Neuronal stem cell (in vitro differentiated cells): ENCODE results near the gene SURF1.

Experiments used
- DNase-seq: peaks from one replicate; pipeline ENCODE4 v3.0.0-alpha.2; 2013; ENCODE audit warnings: low spot score
- H2AFZ ChIP-seq: one replicate; pipeline ENCODE4 v1.6.1; 2013; ENCODE audit warnings: mild to moderate bottlenecking, low read length, inconsistent platforms
- H2AK5ac ChIP-seq: 2 replicates; pipeline ENCODE4 v1.6.1; 2013; ENCODE audit warnings: low read depth, mild to moderate bottlenecking, inconsistent platforms, low read length, moderate library complexity, mixed read lengths
- H2BK120ac ChIP-seq: 2 replicates; pipeline ENCODE4 v1.6.1; 2013; ENCODE audit warnings: low read depth, mild to moderate bottlenecking, inconsistent platforms, low read length, moderate library complexity, mixed read lengths
- H2BK12ac ChIP-seq: one replicate; pipeline ENCODE4 v1.6.1; 2013; ENCODE audit warnings: low read length, inconsistent platforms
- H2BK15ac ChIP-seq: 2 replicates; pipeline ENCODE4 v1.6.1; 2013; ENCODE audit warnings: mild to moderate bottlenecking, low read length, inconsistent platforms, mixed read lengths
- H2BK5ac ChIP-seq: one replicate; pipeline ENCODE4 v1.6.1; 2013; ENCODE audit warnings: inconsistent platforms, mild to moderate bottlenecking, low read length, moderate library complexity
- H3K14ac ChIP-seq: one replicate; pipeline ENCODE4 v1.6.1; 2013; ENCODE audit warnings: low read length, inconsistent platforms
- H3K18ac ChIP-seq: 2 replicates; pipeline ENCODE4 v1.6.1; 2013; ENCODE audit warnings: low read length, inconsistent platforms
- H3K23ac ChIP-seq: 2 replicates; pipeline ENCODE4 v1.6.1; 2013; ENCODE audit warnings: low read depth, mild to moderate bottlenecking, mixed read lengths, low read length, inconsistent platforms; ENCODE audit not compliant: poor library complexity
- H3K27ac ChIP-seq: replicated peaks from 3 replicates; pipeline ENCODE4 v1.5.1; 2013; ENCODE audit warnings: low read length, inconsistent platforms
- H3K27me3 ChIP-seq, 3 experiments: 2 replicates each; pipeline ENCODE4 v1.6.1; 2013; ENCODE audit warnings: low read length in 3 of 3, mild to moderate bottlenecking in 2 of 3, inconsistent platforms in 1 of 3, low read depth in 1 of 3, mixed read lengths in 1 of 3, moderate library complexity in 1 of 3; ENCODE audit not compliant: control insufficient read depth in 3 of 3, insufficient read depth in 3 of 3
- H3K36me3 ChIP-seq, 2 donors: replicated peaks in 1 of 2; 2 replicates each; pipeline ENCODE4 v1.6.1; 2013; ENCODE audit warnings: low read length in 2 of 2; ENCODE audit not compliant: control insufficient read depth in 2 of 2, insufficient read depth in 2 of 2
- H3K4ac ChIP-seq: 2 replicates; pipeline ENCODE4 v1.6.1; 2013; ENCODE audit warnings: inconsistent platforms, mild to moderate bottlenecking, low read length, moderate library complexity
- H3K4me1 ChIP-seq, 2 donors: 1 replicate in 1 of 2; 2 replicates in 1 of 2; pipeline ENCODE4 v1.6.1; 2013; ENCODE audit warnings: low read length in 2 of 2, low read depth in 1 of 2; ENCODE audit not compliant: control insufficient read depth in 2 of 2, insufficient read depth in 1 of 2
- H3K4me2 ChIP-seq: one replicate; pipeline ENCODE4 v1.6.1; 2013; ENCODE audit warnings: mild to moderate bottlenecking, low read length, inconsistent platforms; ENCODE audit not compliant: insufficient read depth, poor library complexity, severe bottlenecking
- H3K4me3 ChIP-seq, 2 donors: 2 replicates each; pipeline ENCODE4 v1.5.1; 2013; ENCODE audit warnings: low read length in 2 of 2, mild to moderate bottlenecking in 2 of 2, inconsistent platforms in 1 of 2, moderate library complexity in 1 of 2
- H3K79me1 ChIP-seq: one replicate; pipeline ENCODE4 v1.6.1; 2013; ENCODE audit warnings: low read depth, mild to moderate bottlenecking, inconsistent platforms, low read length, moderate library complexity
- H3K9ac ChIP-seq: one replicate; pipeline ENCODE4 v1.6.1; 2013; ENCODE audit warnings: mild to moderate bottlenecking, low read depth, low read length, inconsistent platforms; ENCODE audit not compliant: poor library complexity
- H3K9me3 ChIP-seq, 2 donors: replicated peaks in 1 of 2; 2 replicates each; pipeline versions ENCODE3 to v1.6.1; 2013; ENCODE audit warnings: low read length in 2 of 2, mild to moderate bottlenecking in 2 of 2, inconsistent platforms in 1 of 2, low read depth in 1 of 2, mixed read lengths in 1 of 2, moderate library complexity in 1 of 2; ENCODE audit not compliant: control insufficient read depth in 2 of 2, insufficient read depth in 1 of 2
- H4K8ac ChIP-seq: one replicate; pipeline ENCODE4 v1.6.1; 2013; ENCODE audit warnings: low read depth, mild to moderate bottlenecking, inconsistent platforms, low read length, moderate library complexity
- H4K91ac ChIP-seq: one replicate; pipeline ENCODE4 v1.6.1; 2013; ENCODE audit warnings: low read length, low read depth, mild to moderate bottlenecking, inconsistent platforms; ENCODE audit not compliant: poor library complexity
- WGBS, 2 donors: extraction: QIAGEN DNeasy Blood & Tissue Kit; methylation state at CpG; one replicate each; pipeline ENCODE4 v1.1.7; 2013; ENCODE audit warnings: missing lambda C conversion rate in 2 of 2, mixed read lengths in 1 of 2; ENCODE audit not compliant: insufficient read length in 2 of 2, insufficient replicate concordance in 1 of 2; ENCODE audit errors: extremely low coverage in 2 of 2; 5-methylcytosine and 5-hydroxymethylcytosine counted together

Gene SURF1

DNA sequence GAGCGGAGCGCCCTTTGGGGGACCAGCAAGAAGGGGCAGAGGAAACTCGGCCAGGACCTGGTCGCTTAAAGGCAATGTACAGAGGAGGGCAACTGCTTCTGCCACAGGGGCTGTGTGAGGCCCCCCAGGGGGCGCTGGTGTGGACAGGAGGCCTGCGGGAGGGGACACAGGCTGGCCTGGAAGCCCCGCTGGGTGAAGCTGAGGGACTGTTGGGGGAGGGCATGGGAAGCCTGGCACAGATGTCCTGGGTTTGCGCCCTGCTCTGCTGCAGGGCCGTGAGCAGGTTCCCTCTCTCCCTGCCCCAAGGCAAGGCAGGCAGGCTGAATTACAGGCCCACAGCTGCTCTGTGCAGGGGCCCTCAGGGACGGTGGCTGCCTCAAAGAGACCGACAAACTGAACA is 13.7 kb downstream of the SURF1 start:
- no peak overlapping the region for H2BK15ac ChIP-seq
- peaks cover 72 to 86% of the 10 kb centered on the region in 2 donors for H3K36me3 ChIP-seq
- peaks cover 4 to 6% of the 10 kb centered on the region in 2 donors for H3K4me1 ChIP-seq
- no peak overlapping the region for H3K9ac ChIP-seq
- no peak for DNase-seq
- no peaks in the 10 kb centered on the region for H3K9me3 ChIP-seq
- no peak overlapping the region for H3K4me2 ChIP-seq
- no peak overlapping the region for H3K4me3 ChIP-seq
- H2BK5ac ChIP-seq: no peak overlapping the region
- H2AFZ ChIP-seq: no peak overlapping the region
- no peak overlapping the region for H3K23ac ChIP-seq
- no peak overlapping the region for H3K4ac ChIP-seq
- H2BK12ac ChIP-seq: no peak overlapping the region
- no peak overlapping the region for H4K91ac ChIP-seq
- no peak overlapping the region for H4K8ac ChIP-seq
- no peak overlapping the region for H2AK5ac ChIP-seq
- H3K18ac ChIP-seq: no peak overlapping the region
- H3K27me3 ChIP-seq: no peaks in the 10 kb centered on the region
- no CpG with 5 or more reads among the region's 11 CpGs for WGBS, 2 donors
- no peak overlapping the region for H3K27ac ChIP-seq
- no peak overlapping the region for H2BK120ac ChIP-seq
- H3K14ac ChIP-seq: no peak overlapping the region
- H3K79me1 ChIP-seq: peaks cover 20% of the 10 kb centered on the region

DNA sequence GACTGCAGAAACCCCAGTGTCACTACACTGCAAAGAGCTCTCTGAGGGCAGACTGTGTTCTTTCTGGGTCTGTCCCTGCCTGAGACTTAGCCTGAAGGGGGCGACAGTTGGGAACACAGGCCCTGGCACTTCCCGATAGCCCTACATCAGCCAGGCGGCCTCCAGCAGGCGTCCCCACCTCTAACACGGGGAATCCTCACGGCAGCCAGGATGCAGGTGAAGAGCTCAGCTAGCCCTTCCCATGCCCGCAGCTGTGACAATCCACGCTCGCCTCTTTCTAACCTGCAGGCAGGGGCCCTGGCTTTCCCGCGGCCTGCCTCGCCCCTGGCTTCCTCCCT is 14.2 kb downstream of the SURF1 start:
- Histone ChIP-seq H3K36me3 (peaks cover 72 to 87% of the 10 kb centered on the region in 2 donors), H4K91ac (no peak overlapping the region)
- WGBS, 2 donors: no CpG with 5 or more reads among the region's 12 CpGs

GRCh38 chr9:133341369-133342068 is 14.8 kb downstream of the SURF1 start:
- Histone ChIP-seq H2BK15ac (no peak overlapping the region), H3K9ac (no peak overlapping the region), H3K23ac (no peak overlapping the region), H2BK120ac (no peak overlapping the region), H3K4ac (no peak overlapping the region), H2AK5ac (no peak overlapping the region), H3K4me3 (no peak overlapping the region), H3K18ac (no peak overlapping the region), H3K9me3 (no peaks in the 10 kb centered on the region), H3K27ac (no peak overlapping the region), H3K4me2 (no peak overlapping the region), H3K27me3 (no peaks in the 10 kb centered on the region), H3K4me1 (peaks cover 2 to 4% of the 10 kb centered on the region in 2 donors), H2AFZ (no peak overlapping the region), H3K36me3 (peaks cover 72 to 86% of the 10 kb centered on the region in 2 donors), H2BK5ac (no peak overlapping the region), H2BK12ac (no peak overlapping the region), H3K79me1 (peaks cover 14% of the 10 kb centered on the region), H4K8ac (no peak overlapping the region), H3K14ac (no peak overlapping the region), H4K91ac (no peak overlapping the region)
- no peak for DNase-seq
- WGBS, 2 donors: no CpG with 5 or more reads among the region's 15 CpGs

More for the DNA sequence above, 14.2 kb downstream of the SURF1 start:
- no peak for DNase-seq
- Histone ChIP-seq H3K9me3 (no peaks in the 10 kb centered on the region), H2BK15ac (no peak overlapping the region), H2BK120ac (no peak overlapping the region), H3K4ac (no peak overlapping the region), H3K4me3 (no peak overlapping the region), H3K4me2 (no peak overlapping the region), H3K27me3 (no peaks in the 10 kb centered on the region), H4K8ac (no peak overlapping the region), H2AK5ac (no peak overlapping the region), H3K4me1 (peaks cover 4 to 6% of the 10 kb centered on the region in 2 donors), H3K27ac (no peak overlapping the region), H2BK5ac (no peak overlapping the region), H2AFZ (no peak overlapping the region), H3K23ac (no peak overlapping the region), H2BK12ac (no peak overlapping the region), H3K9ac (no peak overlapping the region), H3K14ac (no peak overlapping the region), H3K18ac (no peak overlapping the region), H3K79me1 (peaks cover 19% of the 10 kb centered on the region)

DNA sequence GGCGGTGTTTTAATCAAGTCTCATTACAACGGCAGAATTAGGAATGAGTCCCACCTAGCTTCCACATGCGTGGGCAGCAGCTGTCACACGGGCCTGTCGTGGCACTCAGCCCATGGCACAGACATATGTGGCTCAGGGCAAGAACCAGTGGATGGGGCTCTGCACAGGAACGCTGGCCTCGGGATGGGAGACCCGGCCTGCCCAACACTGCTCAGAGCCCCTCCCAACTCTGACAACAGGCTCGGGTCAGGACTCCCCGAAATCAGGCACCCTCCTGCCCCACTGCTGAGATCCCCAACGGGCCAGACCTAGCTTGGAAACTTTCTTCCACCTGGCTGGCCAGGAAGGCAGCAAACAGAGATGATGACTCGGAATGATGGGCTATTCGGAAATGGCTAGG is 15.4 kb downstream of the SURF1 start:
- H3K18ac ChIP-seq: no peak overlapping the region
- no peak overlapping the region for H2BK15ac ChIP-seq
- no peak for DNase-seq
- no peak overlapping the region for H4K91ac ChIP-seq
- H3K9me3 ChIP-seq: no peaks in the 10 kb centered on the region
- H2BK5ac ChIP-seq: no peak overlapping the region
- no peak overlapping the region for H4K8ac ChIP-seq
- peaks cover 69 to 80% of the 10 kb centered on the region in 2 donors for H3K36me3 ChIP-seq
- H2AK5ac ChIP-seq: no peak overlapping the region
- H3K4me3 ChIP-seq: no peak overlapping the region
- no peak overlapping the region for H2BK120ac ChIP-seq
- no peak overlapping the region for H3K4ac ChIP-seq
- no peak overlapping the region for H3K14ac ChIP-seq
- no CpG with 5 or more reads among the region's 13 CpGs for WGBS, 2 donors
- no peak overlapping the region for H3K27ac ChIP-seq
- H3K79me1 ChIP-seq: peaks cover 11% of the 10 kb centered on the region
- no peak overlapping the region for H3K9ac ChIP-seq
- H3K23ac ChIP-seq: no peak overlapping the region
- H3K4me1 ChIP-seq: peaks cover 3 to 4% of the 10 kb centered on the region in 2 donors
- no peak overlapping the region for H2AFZ ChIP-seq
- H3K4me2 ChIP-seq: no peak overlapping the region
- H2BK12ac ChIP-seq: no peak overlapping the region
- H3K27me3 ChIP-seq: no peaks in the 10 kb centered on the region
